K562 (cell line): ENCODE results near the gene LINGO4. TPM values are rescaled to one million over a fixed set of nuclear protein-coding genes. Genes with fewer than 3 reads are reported as not detected.

Experiments used
- AFF4 ChIP-seq: sonication (generic); formaldehyde crosslinking; IDR thresholded peaks from 2 replicates; pipeline ENCODE4 v1.8.0; 2023; ENCODE audit warnings: mild to moderate bottlenecking, missing genetic modification reagents
- ASH1L ChIP-seq: fragments of 450-650 bp; IDR thresholded peaks from 2 replicates; pipeline ENCODE4 v1.6.1; 2018; ENCODE audit warnings: borderline replicate concordance, mild to moderate bottlenecking, low read depth; ENCODE audit not compliant: partially characterized antibody
- COPS2 ChIP-seq: fragments of 450-650 bp; conservative IDR thresholded peaks from 2 replicates; pipeline ENCODE4 v1.6.1; 2016; ENCODE audit warnings: mild to moderate bottlenecking, moderate library complexity
- DMBX1 ChIP-seq: fragments of 250-450 bp; sonication (Bioruptor Pico); IDR thresholded peaks from 2 replicates; pipeline ENCODE4 v1.8.0; 2022; ENCODE audit warnings: inconsistent platforms, mild to moderate bottlenecking, moderate library complexity, borderline replicate concordance
- FOSL1 ChIP-seq: fragments of 200-800 bp; sonication (Bioruptor generic); conservative IDR thresholded peaks from 2 replicates; pipeline ENCODE4 v1.6.1; 2016; ENCODE audit warnings: missing genetic modification characterization, missing compliant biosample characterization
- FOXA1 ChIP-seq: fragments of 450-650 bp; IDR thresholded peaks from 2 replicates; pipeline ENCODE4 v1.6.1; 2016; ENCODE audit warnings: mild to moderate bottlenecking, borderline replicate concordance
- MTA3 ChIP-seq: fragments of 450-650 bp; formaldehyde crosslinking; IDR thresholded peaks from 2 replicates; pipeline ENCODE4 v1.6.1; 2017; ENCODE audit warnings: mild to moderate bottlenecking, borderline replicate concordance
- NFATC3 ChIP-seq: fragments of 450-650 bp; IDR thresholded peaks from 2 replicates; pipeline ENCODE4 v1.6.1; 2017; ENCODE audit warnings: mild to moderate bottlenecking
- NR3C1 ChIP-seq: sonication (generic); formaldehyde crosslinking; IDR thresholded peaks from 2 replicates; pipeline ENCODE4 v1.8.1; 2022; ENCODE audit warnings: missing genetic modification reagents
- RERE ChIP-seq: sonication (generic); formaldehyde crosslinking; IDR thresholded peaks from 2 replicates; pipeline ENCODE4 v1.8.0; 2023; ENCODE audit warnings: missing genetic modification reagents, mild to moderate bottlenecking, borderline replicate concordance
- SPI1 ChIP-seq: IDR thresholded peaks from 2 replicates; pipeline ENCODE4 v1.6.1; 2011; ENCODE audit warnings: low read depth, low read length, control low read depth, borderline replicate concordance
- TAF7 ChIP-seq: fragments of 450-650 bp; IDR thresholded peaks from 2 replicates; pipeline ENCODE4 v1.6.1; 2016; ENCODE audit warnings: missing genetic modification characterization, missing compliant biosample characterization
- WHSC1 ChIP-seq: IDR thresholded peaks from one replicate; pipeline ENCODE4 v1.6.1; 2012; ENCODE audit warnings: low read length, control low read depth, inconsistent platforms
- ZNF592 ChIP-seq: fragments of 450-650 bp; IDR thresholded peaks from 2 replicates; pipeline ENCODE4 v1.6.1; 2017; ENCODE audit warnings: antibody characterized with exemption, mild to moderate bottlenecking
- ZNF780A ChIP-seq: fragments of 250-450 bp; sonication (Bioruptor Pico); IDR thresholded peaks from 2 replicates; pipeline ENCODE4 v1.5.0; 2021; ENCODE audit warnings: mild to moderate bottlenecking
- ZSCAN32 ChIP-seq: fragments of 450-650 bp; formaldehyde crosslinking; IDR thresholded peaks from 2 replicates; pipeline ENCODE4 v1.4.0; 2020; ENCODE audit warnings: mild to moderate bottlenecking, moderate library complexity
- polyA plus RNA-seq, 8 experiments: library from polyadenylated mRNA; depleted of rRNA in 4 of 8; stranded (reverse) in 5 of 8; unstranded in 3 of 8; fragments of >200 nt; fragmentation: Nextera tagmentation in 2 of 8; fragmentation: Illumina TruSeq in 1 of 8; extraction: Ambion mirVana in 2 of 8; extraction: Trizol in 1 of 8; gene quantifications; 2 replicates each; pipeline versions ENCODE4 v1.2.1 to v1.2.3, GENCODE V29; 2011 to 2014; ENCODE audit warnings: inconsistent platforms in 1 of 8, missing spikeins in 1 of 8
- total RNA-seq, 7 experiments: library from RNA; depleted of rRNA in 6 of 7; stranded (reverse); fragments of >200 nt in 6 of 7; fragmentation: Illumina TruSeq in 2 of 7; extraction: Trizol in 2 of 7; gene quantifications; 2 replicates each; pipeline versions ENCODE4 v1.2.1 to v1.2.3, GENCODE V29; 2011 to 2021; ENCODE audit warnings: low replicate concordance in 1 of 7

The LINGO4 gene
- total and polyA plus RNA-seq, 9 of the 15 experiments (the other 6 are each of a cell fraction or from before 2014, with no cell fraction given): not detected

- TF ChIP-seq ZSCAN32 (CRISPR knock-in tag) (no peak), NFATC3 (0 out of 2 replicates have a peak, but pooled peaks have one; percentile 24), DMBX1 (no peak), WHSC1 (no peak), SPI1 (peak; percentile 97), ZNF780A (CRISPR knock-in tag) (no peak), FOXA1 (no peak), FOSL1 (tag) (peak; percentile 66), TAF7 (tag) (no peak), MTA3 (0 out of 2 replicates have a peak, but pooled peaks have one; percentile 71), AFF4 (CRISPR knock-in tag) (no peak), ASH1L (peak; percentile 21), NR3C1 (CRISPR knock-in tag) (no peak), ZNF592 (0 out of 2 replicates have a peak, but pooled peaks have one; percentile 34), RERE (CRISPR knock-in tag) (no peak), COPS2 (no peak)
Measured at GRCh38 chr1:151846062-151846568, 40.9 kb upstream of the LINGO4 start (continued).
